Measurements from ENCODE around the gene ISLR. TPM values are rescaled to one million over a fixed set of nuclear protein-coding genes. Genes with fewer than 3 reads are reported as not detected.

The ISLR gene
- total RNA-seq, 2 donors from 2014 or later, result 0.29 TPM; not detected in 1

GRCh38 chr15:74193905-74194304 lies 20.4 kb downstream of the ISLR start:
- no peaks in the 10 kb centered on the region for H3K36me3 ChIP-seq (ENCODE audit: control insufficient read depth, insufficient read depth, low read length)
- no peaks in the 10 kb centered on the region for H3K27me3 ChIP-seq (ENCODE audit: control insufficient read depth, insufficient read depth, low read length, poor library complexity, severe bottlenecking)
- H3K27ac ChIP-seq (ENCODE audit: low read depth, low read length), result no peak overlapping the region
- no peak overlapping the region for H3K4me3 ChIP-seq (ENCODE audit: low read length)
- 83 to 84% methylated on average over 4 to 6 of the region's 6 CpGs for WGBS, 2 experiments (ENCODE audit: insufficient coverage in 1 of 2, insufficient read length in 1 of 2)
- H3K4me1 Mint-ChIP-seq, result no peaks in the 10 kb centered on the region
- DNase-seq, result no peak
- H3K36me3 Mint-ChIP-seq (ENCODE audit: low read depth), result peaks cover 3% of the 10 kb centered on the region
- H3K9me3 ChIP-seq (ENCODE audit: control insufficient read depth, low read length), result no peaks in the 10 kb centered on the region
- no peaks in the 10 kb centered on the region for H3K9me3 Mint-ChIP-seq
- no peak overlapping the region for H3K9ac ChIP-seq (ENCODE audit: extremely low read depth, low read length, poor library complexity, severe bottlenecking)
- H3K27me3 Mint-ChIP-seq (ENCODE audit: insufficient read depth), result no peaks in the 10 kb centered on the region
- no peak for TF ChIP-seq CTCF (conservative IDR thresholded peaks at IDR 0.05)
- H3K4me3 Mint-ChIP-seq, result no peak overlapping the region
- H3K27ac Mint-ChIP-seq, result no peak overlapping the region
- H3K4me1 ChIP-seq (ENCODE audit: control insufficient read depth, insufficient read depth, low read length), result no peaks in the 10 kb centered on the region

- no peak for TF ChIP-seq CTCF (conservative IDR thresholded peaks at IDR 0.05)
- Mint-ChIP-seq H3K4me3 (no peak overlapping the region), H3K27ac (no peak overlapping the region), H3K36me3 (ENCODE audit: low read depth) (peaks cover 3% of the 10 kb centered on the region), H3K4me1 (no peaks in the 10 kb centered on the region), H3K27me3 (ENCODE audit: insufficient read depth) (no peaks in the 10 kb centered on the region), H3K9me3 (no peaks in the 10 kb centered on the region)
- Histone ChIP-seq H3K27me3 (ENCODE audit: control insufficient read depth, insufficient read depth, low read length, poor library complexity, severe bottlenecking) (no peaks in the 10 kb centered on the region), H3K9ac (ENCODE audit: extremely low read depth, low read length, poor library complexity, severe bottlenecking) (no peak overlapping the region), H3K27ac (ENCODE audit: low read depth, low read length) (no peak overlapping the region), H3K4me1 (ENCODE audit: control insufficient read depth, insufficient read depth, low read length) (no peaks in the 10 kb centered on the region), H3K9me3 (ENCODE audit: control insufficient read depth, low read length) (no peaks in the 10 kb centered on the region), H3K4me3 (ENCODE audit: low read length) (no peak overlapping the region), H3K36me3 (ENCODE audit: control insufficient read depth, insufficient read depth, low read length) (no peaks in the 10 kb centered on the region)
- WGBS, 2 experiments (ENCODE audit: insufficient coverage in 1 of 2, insufficient read length in 1 of 2), result 92 to 96% methylated on average over 9 to 13 of the region's 13 CpGs
- no peak for DNase-seq
Measured at GRCh38 chr15:74194572-74195559, 21.4 kb downstream of the ISLR start.

GRCh38 chr15:74196175-74196574 lies 22.7 kb downstream of the ISLR start:
- no peak for DNase-seq
- peaks cover 6% of the 10 kb centered on the region for H3K4me1 Mint-ChIP-seq
- H3K4me3 Mint-ChIP-seq, result no peak overlapping the region
- Histone ChIP-seq H3K9me3 (ENCODE audit: control insufficient read depth, low read length) (no peaks in the 10 kb centered on the region), H3K4me1 (ENCODE audit: control insufficient read depth, insufficient read depth, low read length) (peaks cover 6% of the 10 kb centered on the region), H3K9ac (ENCODE audit: extremely low read depth, low read length, poor library complexity, severe bottlenecking) (no peak overlapping the region), H3K4me3 (ENCODE audit: low read length) (no peak overlapping the region), H3K27ac (ENCODE audit: low read depth, low read length) (no peak overlapping the region), H3K36me3 (ENCODE audit: control insufficient read depth, insufficient read depth, low read length) (no peaks in the 10 kb centered on the region), H3K27me3 (ENCODE audit: control insufficient read depth, insufficient read depth, low read length, poor library complexity, severe bottlenecking) (no peaks in the 10 kb centered on the region)
- TF ChIP-seq CTCF (conservative IDR thresholded peaks at IDR 0.05), result no peak
- H3K27me3 Mint-ChIP-seq (ENCODE audit: insufficient read depth), result no peaks in the 10 kb centered on the region
- H3K36me3 Mint-ChIP-seq (ENCODE audit: low read depth), result peaks cover 3% of the 10 kb centered on the region
- WGBS, 2 experiments (ENCODE audit: insufficient coverage in 1 of 2, insufficient read length in 1 of 2), result 90 to 93% methylated on average over 7 of the region's 7 CpGs
- H3K27ac Mint-ChIP-seq, result no peak overlapping the region
- H3K9me3 Mint-ChIP-seq, result no peaks in the 10 kb centered on the region

Measured in endodermal cell (in vitro differentiated cells).